ENCODE data around the gene RFXANK.
A peak's percentile ranks its signal among the peaks of the same experiment; 100 is the strongest.

The RFXANK gene

GRCh38 chr19:19232261-19232721 lies 40.2 kb downstream of the RFXANK start:
- peak; percentile 63 for DNase-seq (ENCODE audit: low spot score)

- DNase-seq (ENCODE audit: low spot score) = no peak
Observed at GRCh38 chr19:19234220-19234816, 42.3 kb downstream of the RFXANK start.

- DNase-seq (ENCODE audit: low spot score) = no peak
Observed at GRCh38 chr19:19236173-19236572, 44.1 kb downstream of the RFXANK start.

- DNase-seq (ENCODE audit: low spot score) = no peak
Observed at GRCh38 chr19:19238126-19238894, 46.3 kb downstream of the RFXANK start.

GRCh38 chr19:19239675-19240074 lies 47.6 kb downstream of the RFXANK start:
- no peak for DNase-seq (ENCODE audit: low spot score)

- no peak for DNase-seq (ENCODE audit: low spot score)
Observed at GRCh38 chr19:19240476-19240875, 48.4 kb downstream of the RFXANK start.

GRCh38 chr19:19250196-19250801 lies 58.2 kb downstream of the RFXANK start:
- no peak for DNase-seq (ENCODE audit: low spot score)

Data from putamen (tissue), 1 donor.